NCI-H524 treated with DMSO at 0.1 percent for 48 hours (cell line): Measurements from ENCODE around the gene ZG16.
"Not testable (repeated sequence)": the region's sequence is repeated elsewhere in the genome, so short reads cannot be mapped to it uniquely, and the experiment has no call there.

Experiments
- DNase-seq: peaks from one replicate; lab custom pipeline; 2025; lab: John Stamatoyannopoulos, UW

ZG16 gene

GRCh38 chr16:29787155-29787554, 9.1 kb downstream of the ZG16 start:
- DNase-seq = not testable (repeated sequence)

GRCh38 chr16:29789775-29790182, 11.7 kb downstream of the ZG16 start:
- no peak for DNase-seq

- peak; percentile 96 for DNase-seq
Observed at GRCh38 chr16:29790183-29790948, 12.3 kb downstream of the ZG16 start, which contains the start of gene KIF22. KIF22 (plus strand) TSS chr16:29790751; CDS start chr16:29790760, 9 bp downstream.

GRCh38 chr16:29790949-29791844, 13.1 kb downstream of the ZG16 start:
- DNase-seq = no peak

- DNase-seq = no peak
Observed at GRCh38 chr16:29791845-29792807, 14.1 kb downstream of the ZG16 start.

GRCh38 chr16:29793153-29793552, 15.1 kb downstream of the ZG16 start:
- DNase-seq = not testable (repeated sequence)

- DNase-seq = no peak
Observed at GRCh38 chr16:29794231-29794710, 16.2 kb downstream of the ZG16 start.

GRCh38 chr16:29802416-29802935, 24.4 kb downstream of the ZG16 start:
- no peak for DNase-seq

GRCh38 chr16:29804020-29804419, 26.0 kb downstream of the ZG16 start:
- no peak for DNase-seq

- DNase-seq = peak; percentile 21
Observed at GRCh38 chr16:29804455-29805231, 26.6 kb downstream of the ZG16 start.

GRCh38 chr16:29805232-29806098, 27.4 kb downstream of the ZG16 start:
- peak; percentile 93 for DNase-seq

- no peak for DNase-seq
Observed at GRCh38 chr16:29806099-29806579, 28.1 kb downstream of the ZG16 start, which contains the start of gene MAZ. MAZ (plus strand) TSS chr16:29806529; CDS start chr16:29806702, 173 bp downstream.

GRCh38 chr16:29806641-29807425, 28.8 kb downstream of the ZG16 start:
- DNase-seq = no peak

GRCh38 chr16:29807426-29808218, 29.6 kb downstream of the ZG16 start:
- peak; percentile 74 for DNase-seq

- no peak for DNase-seq
Observed at GRCh38 chr16:29808219-29808900, 30.3 kb downstream of the ZG16 start.

GRCh38 chr16:29809031-29809747, 31.1 kb downstream of the ZG16 start:
- DNase-seq = no peak
